Gastroesophageal sphincter (tissue), 4 donors: ENCODE data around the gene HDAC11. TPM values are rescaled to one million over a fixed set of nuclear protein-coding genes. Genes with fewer than 3 reads are reported as not detected.

Experiments
- ATAC-seq: fragments of 150-250 bp; one replicate; pipeline ENCODE4 v1.9.1; 2016; ENCODE audit warnings: mild to moderate bottlenecking, moderate library complexity
- H3K27ac ChIP-seq, 4 donors: fragments of 200-600 bp; sonication (generic) in 3 of 4; 1 replicate in 3 of 4; 2 replicates in 1 of 4; pipeline ENCODE4 v1.5.1; 2016 to 2019
- H3K27me3 ChIP-seq: fragments of 200-600 bp; sonication (generic); one replicate; pipeline ENCODE4 v1.5.1; 2019
- H3K36me3 ChIP-seq, 2 donors: fragments of 200-600 bp; sonication (generic); one replicate each; pipeline ENCODE4 v1.5.1; 2019; ENCODE audit warnings: control low read depth in 1 of 2
- H3K4me1 ChIP-seq, 3 donors: fragments of 200-600 bp; sonication (generic); 1 replicate in 2 of 3; 2 replicates in 1 of 3; pipeline ENCODE4 v1.5.1; 2016 to 2019; ENCODE audit warnings: control low read depth in 2 of 3
- H3K4me3 ChIP-seq, 2 donors: fragments of 200-600 bp; sonication (generic); one replicate each; pipeline ENCODE4 v1.5.1; 2019; ENCODE audit warnings: mild to moderate bottlenecking in 1 of 2, moderate library complexity in 1 of 2
- H3K9me3 ChIP-seq, 3 donors: fragments of 200-600 bp; sonication (generic); one replicate each; pipeline ENCODE4 v1.5.1; 2017 to 2019; ENCODE audit warnings: control low read depth in 2 of 3
- CTCF ChIP-seq, 4 experiments: fragments of 200-600 bp in 2 of 4; fragments of 450-650 bp in 2 of 4; sonication (generic) in 1 of 4; IDR thresholded peaks; one replicate each; pipeline ENCODE4 v1.5.1; 2017 to 2019; ENCODE audit warnings: antibody characterized with exemption in 4 of 4, mild to moderate bottlenecking in 2 of 4, moderate library complexity in 2 of 4
- EP300 ChIP-seq: sonication (generic); formaldehyde crosslinking; IDR thresholded peaks from one replicate; pipeline ENCODE4 v1.6.1; 2017; ENCODE audit warnings: antibody characterized with exemption, mild to moderate bottlenecking
- POLR2A ChIP-seq, 2 donors: fragments of 450-650 bp; IDR thresholded peaks; one replicate each; pipeline ENCODE4 v1.6.1; 2017; ENCODE audit warnings: antibody characterized with exemption in 2 of 2, mild to moderate bottlenecking in 2 of 2, moderate library complexity in 1 of 2
- POLR2AphosphoS5 ChIP-seq: sonication (generic); formaldehyde crosslinking; IDR thresholded peaks from one replicate; pipeline ENCODE4 v1.6.1; 2017; ENCODE audit warnings: antibody characterized with exemption
- WGBS, 2 donors: methylation state at CpG; one replicate each; pipeline ENCODE4 v1.1.5; 2018; ENCODE audit warnings: low coverage in 1 of 2; 5-methylcytosine and 5-hydroxymethylcytosine counted together
- total RNA-seq, 4 donors: library from RNA; depleted of rRNA; stranded (reverse); fragments of >200 nt; gene quantifications; one replicate each; pipeline ENCODE4 v1.1.0, GENCODE V29; 2016

HDAC11 gene
- total RNA-seq, 4 donors from 2014 or later: 22.3 to 37.1 (median 30.0) TPM

- H3K36me3 ChIP-seq: peaks cover 0 to 57% of the 10 kb centered on the region in 2 donors
- 0 to 17% methylated on average over 1 of the region's 4 CpGs for WGBS, 2 donors
- H3K4me1 ChIP-seq: peaks cover 0 to 31% (median 7%) of the 10 kb centered on the region in 3 donors
- no peak for TF ChIP-seq CTCF (IDR thresholded peaks at IDR 0.05)
- no peak for TF ChIP-seq POLR2AphosphoS5
- TF ChIP-seq POLR2A (IDR thresholded peaks at IDR 0.05): no peak
- no peak for TF ChIP-seq EP300
- H3K27me3 ChIP-seq: no peaks in the 10 kb centered on the region
- no peak overlapping the region for H3K27ac ChIP-seq
- H3K4me3 ChIP-seq: no peak overlapping the region
- no peak for ATAC-seq
- peaks cover 0 to 12% (median 0%) of the 10 kb centered on the region in 3 donors for H3K9me3 ChIP-seq
Measured at GRCh38 chr3:13487403-13487802, 7.3 kb downstream of the HDAC11 start.

GRCh38 chr3:13491206-13491974 lies 11.3 kb downstream of the HDAC11 start:
- TF ChIP-seq POLR2AphosphoS5: no peak
- no peak for TF ChIP-seq CTCF (IDR thresholded peaks at IDR 0.05)
- no peak for TF ChIP-seq POLR2A (IDR thresholded peaks at IDR 0.05)
- TF ChIP-seq EP300: no peak
- Histone ChIP-seq H3K9me3 (peaks cover 0 to 12% (median 0%) of the 10 kb centered on the region in 3 donors), H3K4me3 (no peak overlapping the region), H3K36me3 (peaks cover 0 to 64% of the 10 kb centered on the region in 2 donors), H3K27ac (no peak overlapping the region), H3K4me1 (peaks cover 0 to 21% (median 3%) of the 10 kb centered on the region in 3 donors), H3K27me3 (no peaks in the 10 kb centered on the region)
- 81 to 100% methylated on average over 1 to 3 of the region's 8 CpGs for WGBS, 2 donors
- ATAC-seq: no peak

GRCh38 chr3:13492048-13492447 lies 11.9 kb downstream of the HDAC11 start:
- ATAC-seq: no peak
- Histone ChIP-seq H3K36me3 (peaks cover 0 to 60% of the 10 kb centered on the region in 2 donors), H3K4me1 (peaks cover 0 to 27% (median 9%) of the 10 kb centered on the region in 3 donors), H3K4me3 (no peak overlapping the region), H3K9me3 (peaks cover 0 to 12% (median 0%) of the 10 kb centered on the region in 3 donors), H3K27me3 (no peaks in the 10 kb centered on the region), H3K27ac (no peak overlapping the region)
- TF ChIP-seq CTCF (IDR thresholded peaks at IDR 0.05): no peak
- TF ChIP-seq POLR2AphosphoS5: no peak
- no peak for TF ChIP-seq EP300
- WGBS, 2 donors: 90% methylated on average over 2 of the region's 6 CpGs; no CpG with 5 or more reads in 1 of the 2 donors

- H3K9me3 ChIP-seq: peaks cover 0 to 12% (median 0%) of the 10 kb centered on the region in 3 donors
- H3K36me3 ChIP-seq: peaks cover 0 to 51% of the 10 kb centered on the region in 2 donors
- ATAC-seq: no peak
- H3K27ac ChIP-seq: no peak overlapping the region
- WGBS, 2 donors: 91 to 100% methylated on average over 5 to 6 of the region's 15 CpGs
- TF ChIP-seq POLR2A (IDR thresholded peaks at IDR 0.05): no peak
- TF ChIP-seq EP300: no peak
- no peak for TF ChIP-seq CTCF (IDR thresholded peaks at IDR 0.05)
- TF ChIP-seq POLR2AphosphoS5: no peak
- no peaks in the 10 kb centered on the region for H3K27me3 ChIP-seq
- no peak overlapping the region for H3K4me3 ChIP-seq
- peaks cover 0 to 30% (median 9%) of the 10 kb centered on the region in 3 donors for H3K4me1 ChIP-seq
Measured at GRCh38 chr3:13492976-13493866, 13.1 kb downstream of the HDAC11 start.
